Neural progenitor cell (in vitro differentiated cells): ENCODE results near the gene TRMT1L. TPM values are rescaled to one million over a fixed set of nuclear protein-coding genes. Genes with fewer than 3 reads are reported as not detected.

Source experiments
- DNase-seq: peaks from one replicate; pipeline ENCODE4 v3.0.0-alpha.2; 2016; ENCODE audit warnings: low spot score
- H2AFZ ChIP-seq: fragments of 200-600 bp; sonication (generic); replicated peaks from 2 replicates; pipeline ENCODE4 v1.6.1; 2016; ENCODE audit warnings: antibody characterized with exemption
- H3F3A ChIP-seq: fragments of 200-600 bp; sonication (generic); 2 replicates; pipeline ENCODE4 v1.6.1; 2016; ENCODE audit warnings: antibody characterized with exemption, low read depth
- H3K27ac ChIP-seq: fragments of 200-600 bp; sonication (generic); 2 replicates; pipeline ENCODE4 v1.5.1; 2016; ENCODE audit warnings: mild to moderate bottlenecking
- H3K27me3 ChIP-seq: fragments of 200-600 bp; sonication (generic); 2 replicates; pipeline ENCODE4 v1.6.1; 2016; ENCODE audit warnings: mild to moderate bottlenecking, moderate library complexity
- H3K36me3 ChIP-seq: fragments of 200-600 bp; sonication (generic); 2 replicates; pipeline ENCODE4 v1.5.1; 2016
- H3K4me1 ChIP-seq: fragments of 200-600 bp; sonication (generic); 2 replicates; pipeline ENCODE4 v1.6.1; 2016; ENCODE audit warnings: mixed run types
- H3K4me2 ChIP-seq: fragments of 200-600 bp; sonication (generic); 2 replicates; pipeline ENCODE4 v1.6.1; 2016
- H3K4me3 ChIP-seq: fragments of 200-600 bp; sonication (generic); 2 replicates; pipeline ENCODE4 v1.5.1; 2016
- H3K79me2 ChIP-seq: fragments of 200-600 bp; sonication (generic); 2 replicates; pipeline ENCODE4 v1.6.1; 2016; ENCODE audit warnings: low read depth
- H3K9ac ChIP-seq: fragments of 200-600 bp; sonication (generic); 2 replicates; pipeline ENCODE4 v1.6.1; 2016
- H3K9me3 ChIP-seq: fragments of 200-600 bp; sonication (generic); 2 replicates; pipeline ENCODE4 v1.5.1; 2016; ENCODE audit warnings: low read depth
- H4K20me1 ChIP-seq: fragments of 200-600 bp; sonication (generic); 2 replicates; pipeline ENCODE4 v1.6.1; 2016; ENCODE audit warnings: low read depth
- H3K27ac Mint-ChIP-seq: 3 replicates; pipeline ENCODE4 v1.8.0; 2021; ENCODE audit warnings: mixed read lengths
- H3K27me3 Mint-ChIP-seq: 2 replicates; pipeline ENCODE4 v1.8.0; 2022; ENCODE audit warnings: low read depth, mild to moderate bottlenecking, inconsistent platforms, moderate library complexity, mixed read lengths; ENCODE audit not compliant: insufficient read depth
- H3K36me3 Mint-ChIP-seq: 3 replicates; pipeline ENCODE4 v1.8.0; 2021; ENCODE audit warnings: mixed read lengths
- H3K4me1 Mint-ChIP-seq: 3 replicates; pipeline ENCODE4 v1.8.0; 2021; ENCODE audit warnings: mixed read lengths
- H3K4me3 Mint-ChIP-seq: 3 replicates; pipeline ENCODE4 v1.8.0; 2021; ENCODE audit warnings: mild to moderate bottlenecking, moderate library complexity, mixed read lengths
- H3K9me3 Mint-ChIP-seq: 3 replicates; pipeline ENCODE4 v1.8.0; 2020; ENCODE audit warnings: mixed read lengths
- EZH2 ChIP-seq: fragments of 200-600 bp; sonication (generic); IDR thresholded peaks from 2 replicates; pipeline ENCODE4 v1.6.1; 2017; ENCODE audit warnings: antibody characterized with exemption, mild to moderate bottlenecking, moderate library complexity
- EZH2phosphoT487 ChIP-seq: fragments of 200-600 bp; sonication (generic); IDR thresholded peaks from 2 replicates; pipeline ENCODE4 v1.6.1; 2017; ENCODE audit warnings: antibody characterized with exemption
- total RNA-seq: library from RNA; depleted of rRNA; stranded (reverse); fragments of >200 nt; gene quantifications from 2 replicates; pipeline ENCODE4 v1.2.3, GENCODE V29; 2015; ENCODE audit warnings: low replicate concordance
- TF ChIP-seq, protein P1 (sequence below): fragments of 200-600 bp; sonication (generic); IDR thresholded peaks from 2 replicates; pipeline ENCODE4 v1.5.1; 2017; ENCODE audit warnings: antibody characterized with exemption, mild to moderate bottlenecking

TRMT1L gene
- total RNA-seq, 1 donor from 2014 or later: 58.9 TPM

DNA sequence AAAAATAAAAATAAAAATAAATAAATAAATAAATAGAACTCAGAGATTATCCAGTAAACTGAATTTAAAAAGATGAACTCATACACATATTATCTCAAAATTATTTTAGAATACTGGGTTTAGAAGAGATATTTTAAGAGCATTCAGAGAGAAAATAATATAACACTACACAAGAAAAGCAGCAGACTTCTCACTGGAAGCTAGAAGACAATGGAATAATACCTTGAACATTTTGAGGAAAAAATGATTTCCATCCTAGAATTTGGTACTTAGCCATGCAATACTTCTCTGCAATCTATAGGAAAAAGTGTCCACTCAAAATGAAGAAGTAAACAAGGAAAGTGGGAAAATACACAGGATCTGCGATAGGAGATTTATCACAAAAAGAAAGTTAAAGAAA lies 24.2 kb downstream of the TRMT1L start:
- Histone ChIP-seq H3K27me3 (no peaks in the 10 kb centered on the region), H3K9me3 (no peaks in the 10 kb centered on the region), H2AFZ (no peak overlapping the region), H3F3A (no peaks in the 10 kb centered on the region), H3K4me1 (no peaks in the 10 kb centered on the region), H4K20me1 (no peaks in the 10 kb centered on the region), H3K27ac (no peak overlapping the region), H3K36me3 (peaks cover 13% of the 10 kb centered on the region), H3K9ac (no peak overlapping the region), H3K79me2 (no peaks in the 10 kb centered on the region), H3K4me2 (no peak overlapping the region), H3K4me3 (no peak overlapping the region)
- Mint-ChIP-seq H3K4me1 (no peaks in the 10 kb centered on the region), H3K27ac (no peak overlapping the region), H3K36me3 (peaks cover 31% of the 10 kb centered on the region), H3K4me3 (no peak overlapping the region), H3K27me3 (no peaks in the 10 kb centered on the region), H3K9me3 (peaks cover 10% of the 10 kb centered on the region)
- TF ChIP-seq, protein P1, sequence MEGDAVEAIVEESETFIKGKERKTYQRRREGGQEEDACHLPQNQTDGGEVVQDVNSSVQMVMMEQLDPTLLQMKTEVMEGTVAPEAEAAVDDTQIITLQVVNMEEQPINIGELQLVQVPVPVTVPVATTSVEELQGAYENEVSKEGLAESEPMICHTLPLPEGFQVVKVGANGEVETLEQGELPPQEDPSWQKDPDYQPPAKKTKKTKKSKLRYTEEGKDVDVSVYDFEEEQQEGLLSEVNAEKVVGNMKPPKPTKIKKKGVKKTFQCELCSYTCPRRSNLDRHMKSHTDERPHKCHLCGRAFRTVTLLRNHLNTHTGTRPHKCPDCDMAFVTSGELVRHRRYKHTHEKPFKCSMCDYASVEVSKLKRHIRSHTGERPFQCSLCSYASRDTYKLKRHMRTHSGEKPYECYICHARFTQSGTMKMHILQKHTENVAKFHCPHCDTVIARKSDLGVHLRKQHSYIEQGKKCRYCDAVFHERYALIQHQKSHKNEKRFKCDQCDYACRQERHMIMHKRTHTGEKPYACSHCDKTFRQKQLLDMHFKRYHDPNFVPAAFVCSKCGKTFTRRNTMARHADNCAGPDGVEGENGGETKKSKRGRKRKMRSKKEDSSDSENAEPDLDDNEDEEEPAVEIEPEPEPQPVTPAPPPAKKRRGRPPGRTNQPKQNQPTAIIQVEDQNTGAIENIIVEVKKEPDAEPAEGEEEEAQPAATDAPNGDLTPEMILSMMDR: no peak
- TF ChIP-seq EZH2phosphoT487 (no peak), EZH2 (no peak)
- DNase-seq: no peak

DNA sequence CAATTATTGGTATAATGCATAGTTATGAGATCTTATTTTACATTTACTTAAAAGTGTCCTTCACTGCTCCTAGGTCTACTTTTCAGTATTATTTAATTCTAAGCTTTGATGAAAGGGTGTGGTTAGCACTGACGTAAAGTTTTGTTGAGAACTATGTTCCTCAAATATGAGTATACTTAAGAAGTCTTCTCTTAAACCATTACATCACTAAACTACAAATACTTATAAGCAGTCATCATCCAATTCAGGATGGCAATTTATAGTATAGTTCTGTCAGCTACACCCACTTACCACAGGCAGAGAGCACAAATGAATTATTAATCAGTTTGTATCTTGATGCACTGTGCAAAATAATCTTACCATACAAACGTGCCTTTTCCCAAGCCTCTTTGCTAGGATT lies 27.0 kb downstream of the TRMT1L start:
- H3F3A ChIP-seq: no peaks in the 10 kb centered on the region
- no peak overlapping the region for H3K27ac ChIP-seq
- no peak overlapping the region for H2AFZ ChIP-seq
- TF ChIP-seq, protein P1: no peak
- TF ChIP-seq EZH2 (no peak), EZH2phosphoT487 (no peak)
- no peaks in the 10 kb centered on the region for H3K9me3 ChIP-seq
- no peaks in the 10 kb centered on the region for H3K27me3 ChIP-seq
- H3K36me3 ChIP-seq: peaks cover 23% of the 10 kb centered on the region
- Mint-ChIP-seq H3K4me1 (no peaks in the 10 kb centered on the region), H3K9me3 (peaks cover 10% of the 10 kb centered on the region), H3K27me3 (no peaks in the 10 kb centered on the region), H3K4me3 (no peak overlapping the region), H3K36me3 (peaks cover 32% of the 10 kb centered on the region), H3K27ac (no peak overlapping the region)
- H3K79me2 ChIP-seq: no peaks in the 10 kb centered on the region
- no peaks in the 10 kb centered on the region for H4K20me1 ChIP-seq
- H3K4me2 ChIP-seq: no peak overlapping the region
- H3K4me3 ChIP-seq: no peak overlapping the region
- no peaks in the 10 kb centered on the region for H3K4me1 ChIP-seq
- H3K9ac ChIP-seq: no peak overlapping the region
- no peak for DNase-seq

DNA sequence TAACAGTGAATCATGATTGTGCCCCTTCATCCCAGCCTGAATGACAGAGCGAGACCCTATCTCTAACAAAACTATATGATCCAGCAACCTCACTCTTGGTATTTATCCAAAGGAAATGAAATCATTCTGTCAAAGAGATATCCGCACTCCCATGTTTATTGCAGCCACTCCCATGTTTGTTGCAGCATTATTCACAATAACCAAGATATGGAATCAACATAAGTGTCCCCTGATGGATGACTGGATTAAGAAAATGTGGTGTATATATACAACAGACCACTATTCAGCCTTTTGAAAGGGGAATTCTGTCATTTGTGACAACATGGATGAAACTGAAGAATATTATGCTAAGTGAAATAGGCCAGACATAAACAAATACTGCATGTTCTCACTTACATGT lies 44.4 kb downstream of the TRMT1L start:
- no peak overlapping the region for H3K27ac ChIP-seq
- no peak overlapping the region for H3K4me3 ChIP-seq
- H3K4me2 ChIP-seq: no peak overlapping the region
- no peaks in the 10 kb centered on the region for H3F3A ChIP-seq
- peaks cover 2% of the 10 kb centered on the region for H3K27me3 Mint-ChIP-seq
- no peaks in the 10 kb centered on the region for H3K27me3 ChIP-seq
- peaks cover 18% of the 10 kb centered on the region for H3K9me3 Mint-ChIP-seq
- no peaks in the 10 kb centered on the region for H4K20me1 ChIP-seq
- H3K9ac ChIP-seq: no peak overlapping the region
- TF ChIP-seq EZH2 (no peak), EZH2phosphoT487 (no peak)
- TF ChIP-seq, protein P1: no peak
- H3K27ac Mint-ChIP-seq: no peak overlapping the region
- no peak overlapping the region for H3K4me3 Mint-ChIP-seq
- no peaks in the 10 kb centered on the region for H3K79me2 ChIP-seq
- no peak for DNase-seq
- peaks cover 4% of the 10 kb centered on the region for H3K36me3 ChIP-seq
- H3K9me3 ChIP-seq: peaks cover 6% of the 10 kb centered on the region
- no peaks in the 10 kb centered on the region for H3K4me1 Mint-ChIP-seq
- H3K4me1 ChIP-seq: no peaks in the 10 kb centered on the region
- no peak overlapping the region for H2AFZ ChIP-seq
- H3K36me3 Mint-ChIP-seq: peaks cover 10% of the 10 kb centered on the region
